Inflammatory macrophage treated with lipopolysaccharide for 1 hour (primary cell): ENCODE data around the gene TPD52L2.

Experiments used
- DNase-seq, 2 donors: peaks; one replicate each; pipeline ENCODE4 v3.0.0-alpha.2; 2020 to 2022

Gene TPD52L2

DNA sequence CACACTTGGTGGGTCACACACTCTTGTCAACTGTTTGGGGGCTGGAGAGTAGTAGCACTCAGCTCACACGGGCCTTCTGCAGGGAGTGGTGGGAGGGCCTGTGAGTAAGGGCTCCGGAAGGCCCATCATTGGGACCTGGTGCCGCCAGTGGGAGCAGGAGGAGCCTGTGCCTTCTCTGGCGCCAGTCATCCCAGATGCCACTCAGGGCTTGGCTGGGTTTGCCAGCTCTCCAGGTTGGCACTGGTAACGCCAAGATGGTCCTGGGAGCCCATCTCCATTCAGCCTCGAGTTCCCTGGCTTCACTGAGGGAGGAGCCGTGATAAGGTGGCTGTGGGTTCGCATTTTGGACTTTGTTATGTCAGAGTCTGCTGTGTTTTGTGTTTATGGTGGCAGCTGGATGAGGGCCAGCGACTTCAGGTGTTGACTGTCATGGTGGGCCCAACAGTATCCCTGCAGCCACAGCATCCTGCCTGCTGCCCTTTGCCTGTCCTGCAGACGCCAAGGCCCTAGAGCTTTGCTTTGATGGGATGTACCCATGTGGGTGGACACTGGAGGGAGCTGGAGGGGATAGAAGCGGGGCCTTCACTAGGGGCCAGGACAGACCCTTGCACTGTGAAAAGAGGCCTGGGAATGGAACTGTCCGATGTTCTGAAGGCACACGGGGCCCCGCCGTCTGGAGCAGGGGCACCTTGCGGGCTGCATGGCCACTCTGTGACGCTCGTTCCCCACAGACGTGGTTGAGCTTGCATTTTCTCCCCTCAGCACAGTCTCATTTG lies 16.6 kb downstream of the TPD52L2 start:
- no peak for DNase-seq

DNA sequence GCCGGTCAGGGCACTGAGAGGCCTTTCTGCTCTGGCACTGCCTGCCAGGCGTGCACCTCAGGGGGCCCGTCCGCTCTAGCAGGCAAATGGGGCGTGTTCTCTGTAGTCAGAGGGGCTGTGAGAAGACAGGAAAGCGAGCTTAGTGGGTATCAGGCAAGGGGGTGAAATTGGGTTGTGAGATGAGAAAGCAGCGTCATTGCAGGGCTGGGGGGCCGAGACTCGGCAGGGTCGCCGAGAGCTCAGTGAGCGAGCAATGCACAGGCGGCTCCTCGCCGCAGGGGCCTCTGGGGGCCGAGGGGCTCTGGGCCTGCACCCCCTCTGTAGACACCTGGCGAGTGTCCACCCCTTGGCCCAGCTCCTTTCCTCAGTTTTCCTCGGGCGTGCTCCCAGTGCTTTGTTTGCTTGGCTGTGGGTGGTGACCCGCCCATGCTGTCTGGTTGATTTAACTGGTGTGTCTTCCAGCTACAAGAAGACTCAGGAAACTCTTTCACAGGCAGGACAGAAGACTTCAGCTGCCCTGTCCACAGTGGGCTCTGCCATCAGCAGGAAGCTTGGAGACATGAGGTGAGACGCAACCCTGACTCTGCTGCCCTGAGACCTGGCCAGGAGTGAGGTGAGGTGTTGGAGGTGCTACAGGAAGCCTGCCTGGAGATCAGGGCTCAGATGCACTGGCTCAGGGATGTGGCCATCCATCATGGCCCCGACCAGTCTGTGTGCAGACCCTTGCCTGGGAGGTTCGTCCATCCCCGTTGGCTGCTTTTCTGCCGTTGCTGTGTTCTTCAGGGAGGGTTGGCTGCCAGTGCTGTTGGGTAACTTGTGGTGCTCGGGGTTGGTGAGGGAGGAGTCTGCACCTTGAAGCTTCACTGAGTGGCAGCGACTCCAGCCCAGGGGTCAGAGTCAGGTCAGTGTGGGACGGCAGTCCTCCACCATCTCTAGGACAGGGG lies 17.5 kb downstream of the TPD52L2 start:
- no peak for DNase-seq

DNA sequence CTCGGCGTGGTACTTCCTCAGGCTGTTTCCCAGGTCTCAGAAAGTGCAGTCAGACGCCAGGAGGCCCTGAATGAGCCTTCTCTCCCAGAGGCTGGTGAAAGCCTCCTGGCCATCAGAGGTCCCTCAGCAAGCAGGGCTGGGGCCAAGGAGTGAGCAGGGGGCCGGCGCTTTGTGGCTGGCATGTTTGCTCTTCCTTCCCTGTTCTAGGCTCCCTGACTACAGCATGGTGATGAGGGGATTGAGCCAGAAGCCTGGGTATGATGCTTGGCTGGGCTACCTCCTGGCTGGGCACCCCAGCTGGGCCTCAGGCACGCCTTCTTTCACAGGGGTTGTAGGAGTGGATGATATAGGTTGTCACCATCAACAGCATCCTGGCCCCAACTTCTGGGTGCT lies 18.1 kb downstream of the TPD52L2 start:
- no peak for DNase-seq

DNA sequence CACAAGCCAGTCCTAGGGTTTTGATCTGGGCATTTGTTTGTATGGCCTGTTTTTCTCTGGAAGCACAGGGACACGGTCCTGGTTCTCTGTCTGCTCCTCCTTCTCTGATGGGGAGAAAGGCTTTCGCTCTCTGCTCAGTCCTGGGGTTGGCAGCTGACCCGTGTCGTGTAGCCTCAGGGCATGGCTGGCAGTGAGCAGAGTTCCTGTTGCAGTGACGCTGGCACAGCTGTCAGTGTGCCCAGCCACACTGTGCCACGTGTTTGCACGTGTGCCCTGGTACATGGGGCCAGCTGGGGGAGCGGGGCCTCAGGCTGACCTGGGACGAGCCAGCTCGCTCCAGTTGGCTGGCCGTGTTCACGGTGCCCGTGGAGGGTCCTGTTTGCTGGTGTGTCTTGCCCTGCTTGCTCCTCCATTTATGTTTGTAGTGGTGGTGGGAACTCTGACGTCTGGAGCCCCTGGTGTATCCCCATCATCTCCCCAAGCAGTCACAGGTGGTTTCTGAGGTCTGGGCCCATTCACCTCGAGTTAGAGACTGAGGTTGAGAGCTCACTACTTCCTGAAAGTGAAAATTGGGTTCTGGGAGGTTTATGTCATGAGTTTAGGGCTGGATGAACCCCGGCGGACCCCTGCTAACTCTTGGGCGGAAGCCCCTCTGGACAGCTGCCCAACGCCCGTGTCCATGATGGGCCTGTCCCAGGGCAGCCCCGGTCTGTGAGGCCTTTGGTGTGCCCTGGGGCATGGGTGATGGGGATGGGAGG lies 19.6 kb downstream of the TPD52L2 start:
- DNase-seq: no peak

DNA sequence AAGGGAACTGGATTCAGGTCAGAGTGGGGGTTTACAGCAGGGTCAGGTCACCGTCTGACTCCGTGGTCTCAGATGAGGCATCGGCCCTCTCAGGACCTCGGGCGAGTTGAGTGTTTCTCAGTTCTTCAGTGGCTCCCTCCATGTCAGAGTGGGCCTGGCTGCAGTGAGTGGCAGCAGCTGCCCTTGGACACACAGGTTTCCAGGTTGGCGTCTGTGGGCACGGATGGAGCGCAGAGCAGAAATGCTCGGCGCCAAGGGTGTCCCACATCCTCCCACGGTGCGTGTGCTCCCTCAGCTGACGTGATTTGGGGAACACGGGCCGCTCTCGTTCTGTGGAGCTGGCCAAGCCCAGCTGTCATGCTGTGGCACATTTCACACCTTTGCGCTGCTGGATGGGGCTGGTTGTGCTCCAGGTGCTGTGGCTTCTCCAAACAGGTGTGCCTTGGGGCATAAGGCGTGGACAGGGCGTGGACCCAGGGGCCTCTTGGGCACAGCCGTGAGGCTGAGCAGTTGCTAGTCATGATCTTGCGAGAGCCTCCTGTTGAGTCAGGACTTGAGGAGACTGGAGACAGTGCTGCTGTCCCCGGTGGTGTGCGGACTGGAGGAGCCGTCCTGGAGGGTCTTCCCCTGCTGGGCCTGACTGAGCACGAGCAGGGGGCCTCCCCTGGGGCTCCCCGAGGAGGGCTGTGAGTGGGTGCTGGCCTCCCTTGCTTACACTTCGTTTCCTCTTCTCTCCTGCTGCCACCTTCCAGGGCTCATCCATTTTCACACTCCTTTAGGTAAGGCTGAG lies 20.4 kb downstream of the TPD52L2 start:
- DNase-seq: no peak

DNA sequence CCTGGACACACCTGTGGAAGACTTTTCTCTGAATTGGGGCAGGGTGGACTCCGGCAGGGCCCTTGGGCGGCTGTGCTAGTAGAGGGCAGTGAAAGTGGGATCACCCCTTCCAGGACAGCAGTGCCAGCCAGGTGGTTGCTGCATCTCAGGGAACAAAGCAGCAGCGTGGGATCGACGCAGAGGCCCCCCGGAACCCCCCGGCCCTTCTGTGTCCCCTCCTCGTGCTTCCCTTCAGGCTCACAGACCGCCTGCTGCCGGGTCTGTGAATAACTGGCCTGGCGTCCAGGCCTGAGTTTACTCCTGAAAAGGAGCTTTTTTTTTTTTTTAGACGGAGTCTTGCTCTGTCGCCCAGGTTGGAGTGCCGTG lies 21.0 kb downstream of the TPD52L2 start:
- no peak for DNase-seq

DNA sequence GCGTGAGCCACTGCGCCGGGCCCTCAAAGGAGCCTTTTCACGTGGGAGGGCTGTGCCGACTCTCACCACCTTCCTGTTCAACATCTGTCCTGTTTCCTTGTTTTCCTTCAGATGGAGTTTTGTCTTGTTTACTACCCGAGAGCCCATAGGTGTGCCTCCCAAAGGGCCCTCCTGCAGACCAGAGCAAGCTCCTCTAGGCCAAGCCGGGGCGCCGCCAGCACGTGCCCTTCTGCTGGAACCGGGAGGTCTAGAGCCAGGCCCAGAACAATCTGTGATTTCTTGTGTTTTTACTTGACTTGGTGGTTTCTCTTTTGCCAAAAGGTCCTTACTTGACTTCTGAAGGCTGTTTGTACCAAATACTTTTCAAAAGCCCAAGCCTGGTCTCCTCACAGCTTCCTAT lies 21.9 kb downstream of the TPD52L2 start:
- DNase-seq: no peak

DNA sequence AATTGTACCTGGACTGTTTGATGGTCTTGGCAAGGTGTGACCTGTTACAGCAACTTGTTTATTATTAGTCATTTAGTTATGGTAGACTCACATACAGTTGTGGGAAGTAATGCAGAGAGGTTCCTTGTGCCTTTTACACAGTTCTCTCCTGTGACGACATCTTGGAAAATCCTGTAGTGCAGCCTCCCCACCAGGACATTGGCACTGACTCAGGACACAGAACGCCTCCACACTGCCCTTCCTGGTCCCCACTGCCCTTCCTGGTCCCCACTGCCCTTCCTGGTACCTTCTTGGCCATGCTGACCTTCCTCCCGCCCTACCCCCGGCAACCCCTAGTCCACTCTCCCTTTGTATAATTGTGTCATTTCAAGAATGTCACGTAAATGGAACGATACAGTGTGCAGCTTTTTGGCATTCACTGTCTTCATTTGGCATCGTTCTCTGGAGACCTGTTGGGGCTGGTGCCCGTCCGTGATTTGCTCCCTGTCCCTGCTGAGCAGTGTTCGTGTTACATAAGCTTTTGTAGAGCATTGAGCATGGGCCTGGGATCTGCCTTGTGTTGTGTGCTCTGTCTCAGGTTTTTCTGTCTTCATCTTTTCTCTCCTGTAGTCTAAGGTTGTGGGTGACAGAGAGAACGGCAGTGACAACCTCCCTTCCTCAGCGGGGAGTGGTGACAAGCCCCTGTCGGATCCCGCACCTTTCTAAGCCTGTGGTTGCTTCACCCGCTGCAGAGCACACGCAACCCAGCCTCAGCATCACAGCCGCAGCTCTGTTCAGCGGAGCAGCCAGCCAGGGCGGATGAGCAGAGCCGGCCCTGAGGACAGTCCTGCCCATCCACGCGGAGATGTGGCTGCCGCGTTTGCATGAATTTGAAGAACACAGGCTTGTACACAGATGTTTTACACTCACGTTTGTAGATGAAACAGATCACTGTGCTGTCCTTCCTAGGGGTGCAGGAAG lies 24.5 kb downstream of the TPD52L2 start:
- peak; percentile 92 to 94 for DNase-seq

DNA sequence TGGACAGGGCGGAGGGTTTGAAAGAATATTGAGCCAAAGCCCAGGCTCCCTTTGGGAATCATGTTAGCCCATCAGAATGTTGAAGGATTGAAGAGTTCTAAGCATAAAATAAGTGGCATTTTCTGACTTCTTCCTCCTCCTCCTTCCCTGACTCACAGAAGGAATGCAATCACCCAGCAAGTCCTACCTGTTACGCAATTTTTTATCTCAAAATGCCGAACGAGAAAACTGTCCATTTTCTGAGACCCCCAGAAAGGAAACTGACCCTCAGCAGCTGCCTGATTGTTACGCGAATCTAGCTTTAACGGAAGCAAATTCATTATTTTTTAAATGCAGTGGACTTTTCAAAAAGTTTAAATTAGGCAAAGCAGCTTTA lies 25.1 kb downstream of the TPD52L2 start:
- peak in 1 of 2 donors; percentile 35 for DNase-seq

DNA sequence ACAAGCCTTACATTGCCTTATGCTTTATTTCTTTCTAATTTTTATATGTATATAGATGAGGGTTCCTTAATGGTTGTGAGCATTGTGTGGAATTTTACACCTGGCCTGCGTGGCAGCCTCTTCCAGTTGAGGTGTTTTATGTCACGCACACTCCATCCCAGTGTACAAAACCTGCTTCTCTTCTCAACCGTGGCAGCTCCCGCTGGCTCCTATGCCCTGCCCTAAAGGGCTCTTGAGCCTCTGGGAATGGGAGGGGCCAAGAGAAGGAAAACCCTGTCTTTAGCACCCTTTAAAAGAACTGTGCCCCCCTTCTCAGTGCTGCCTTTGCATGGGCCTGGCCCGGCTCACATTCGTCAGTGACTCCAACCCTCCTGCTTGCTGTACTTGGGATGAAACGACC lies 25.5 kb downstream of the TPD52L2 start:
- DNase-seq: no peak

DNA sequence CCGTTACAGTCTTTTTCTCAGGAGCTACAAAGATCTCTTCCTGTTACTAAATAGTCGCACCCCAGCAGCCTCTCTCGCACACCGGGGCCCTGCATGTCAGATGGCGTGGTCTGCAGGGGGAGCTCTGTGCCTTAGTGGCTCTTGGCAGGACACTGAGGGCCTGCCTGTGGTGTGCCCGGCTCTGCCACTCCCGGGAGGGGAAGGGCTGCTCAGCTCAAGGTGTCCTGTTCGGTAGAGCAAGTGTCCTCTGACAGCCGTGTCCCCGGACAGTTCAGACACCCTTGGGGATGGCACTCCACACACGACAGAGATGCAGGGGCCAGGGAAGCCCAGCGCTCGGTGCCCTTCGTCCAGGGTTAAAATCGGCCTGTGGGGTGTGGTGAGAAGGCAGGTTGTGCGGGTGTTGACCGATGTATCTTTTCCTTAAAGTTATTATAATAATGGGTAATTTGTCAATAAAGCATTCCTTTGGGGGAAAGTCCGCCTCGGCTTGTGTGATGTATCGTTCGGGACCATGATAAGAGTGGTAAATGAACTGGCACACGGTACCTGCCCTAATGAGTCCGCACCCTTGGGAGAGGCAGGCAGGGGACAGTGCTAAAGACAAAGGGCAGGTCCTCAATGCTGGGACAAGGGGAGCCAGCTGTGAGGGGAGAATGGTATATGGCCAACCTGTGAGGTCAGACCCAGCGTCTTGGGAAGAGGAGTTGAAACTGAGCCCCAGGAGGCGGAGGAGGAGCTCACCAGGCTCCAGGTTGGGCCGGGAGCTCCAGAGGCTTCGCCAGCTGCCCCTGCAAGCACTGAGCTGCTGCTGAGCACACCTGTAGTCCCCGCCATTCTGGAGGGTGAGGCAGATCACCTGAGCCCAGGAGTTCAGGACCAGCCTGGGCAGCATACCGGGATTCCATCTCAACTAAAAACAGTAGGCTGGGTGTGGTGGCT lies 26.3 kb downstream of the TPD52L2 start:
- DNase-seq: no peak

DNA sequence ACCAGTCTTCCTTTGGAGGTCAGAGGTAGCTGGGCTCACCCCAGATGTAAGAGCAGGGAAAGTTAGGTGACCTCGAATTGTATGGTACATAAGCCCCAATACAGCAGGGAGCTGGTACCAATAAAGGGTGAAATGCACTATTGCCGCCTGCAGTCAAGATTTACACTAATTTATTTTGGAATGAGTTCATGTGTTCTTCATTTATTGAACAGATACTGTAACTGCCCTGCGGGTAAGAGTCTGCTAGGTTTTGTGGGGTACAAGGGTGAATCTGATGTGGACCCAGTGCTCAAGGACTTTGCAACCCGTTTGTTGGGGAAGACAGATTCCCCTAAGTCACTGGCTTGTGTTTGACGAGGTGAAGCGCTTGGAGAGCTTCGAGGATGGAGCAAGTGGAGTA lies 27.3 kb downstream of the TPD52L2 start:
- DNase-seq: no peak

DNA sequence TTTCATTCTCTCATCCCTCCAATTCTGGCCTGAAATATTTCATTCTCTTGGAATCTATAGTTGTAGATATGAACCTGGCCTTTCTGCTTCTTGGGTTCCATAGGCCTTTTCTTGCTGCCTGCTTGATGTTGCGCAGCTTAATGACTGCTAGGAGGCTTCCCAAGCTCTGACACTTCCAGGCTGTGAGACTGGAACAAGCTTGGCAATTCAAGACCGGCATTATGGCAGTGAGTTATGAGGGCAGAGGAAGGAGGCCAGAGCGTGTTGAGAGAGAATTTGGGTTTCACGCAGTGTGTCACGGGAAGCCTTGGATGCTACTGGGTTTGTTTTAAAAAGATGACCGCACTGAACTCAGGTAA lies 28.9 kb downstream of the TPD52L2 start:
- DNase-seq: no peak

DNA sequence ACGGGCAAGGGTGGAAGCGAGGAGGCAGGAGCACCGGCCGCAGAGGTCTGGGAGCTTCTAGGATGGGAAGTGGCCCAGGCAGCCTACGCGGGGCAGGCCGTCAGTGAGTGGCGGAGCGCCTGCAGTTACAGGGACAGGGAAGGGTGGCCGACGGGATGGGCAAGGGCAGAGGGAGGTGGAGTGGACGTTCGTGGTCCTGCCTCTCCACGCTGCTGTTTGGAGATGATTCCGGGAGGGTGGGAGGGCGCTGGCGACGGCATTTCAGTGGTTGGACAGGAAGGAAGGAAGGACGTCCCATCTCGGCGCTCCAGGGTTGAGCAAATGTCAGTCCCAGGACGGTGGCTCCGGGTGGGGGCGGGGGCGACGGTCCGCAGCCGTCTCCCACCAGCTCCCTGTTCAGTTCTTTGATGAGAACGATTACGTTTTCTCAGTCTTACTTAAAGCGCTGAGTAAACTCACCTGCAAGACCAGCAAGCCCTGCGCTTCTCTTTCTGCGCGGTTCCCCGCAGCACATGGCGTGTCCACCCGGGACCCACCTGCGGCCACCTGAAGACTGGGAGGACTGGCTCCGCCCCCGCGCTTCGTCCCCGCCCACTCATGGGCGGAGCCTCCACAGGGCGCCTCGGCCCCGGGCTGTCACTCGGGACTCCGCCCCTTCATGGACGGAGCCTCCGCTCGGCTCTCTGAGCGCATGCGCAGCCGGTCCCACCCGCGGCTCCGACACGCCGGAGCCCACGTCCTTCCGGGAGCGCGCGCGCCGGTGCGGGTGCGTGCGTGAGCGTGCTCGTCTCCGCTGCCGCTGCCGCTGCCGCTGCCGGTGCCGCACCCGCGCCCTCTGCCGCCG lies 29.5 kb downstream of the TPD52L2 start, which contains the start of gene DNAJC5:
Gene DNAJC5, plus strand, starts transcription at position 769 of the 844 bp plus-strand sequence. CDS start 33,220 bp downstream, outside the sequence.
- DNase-seq: peak; percentile 94 to 96

DNA sequence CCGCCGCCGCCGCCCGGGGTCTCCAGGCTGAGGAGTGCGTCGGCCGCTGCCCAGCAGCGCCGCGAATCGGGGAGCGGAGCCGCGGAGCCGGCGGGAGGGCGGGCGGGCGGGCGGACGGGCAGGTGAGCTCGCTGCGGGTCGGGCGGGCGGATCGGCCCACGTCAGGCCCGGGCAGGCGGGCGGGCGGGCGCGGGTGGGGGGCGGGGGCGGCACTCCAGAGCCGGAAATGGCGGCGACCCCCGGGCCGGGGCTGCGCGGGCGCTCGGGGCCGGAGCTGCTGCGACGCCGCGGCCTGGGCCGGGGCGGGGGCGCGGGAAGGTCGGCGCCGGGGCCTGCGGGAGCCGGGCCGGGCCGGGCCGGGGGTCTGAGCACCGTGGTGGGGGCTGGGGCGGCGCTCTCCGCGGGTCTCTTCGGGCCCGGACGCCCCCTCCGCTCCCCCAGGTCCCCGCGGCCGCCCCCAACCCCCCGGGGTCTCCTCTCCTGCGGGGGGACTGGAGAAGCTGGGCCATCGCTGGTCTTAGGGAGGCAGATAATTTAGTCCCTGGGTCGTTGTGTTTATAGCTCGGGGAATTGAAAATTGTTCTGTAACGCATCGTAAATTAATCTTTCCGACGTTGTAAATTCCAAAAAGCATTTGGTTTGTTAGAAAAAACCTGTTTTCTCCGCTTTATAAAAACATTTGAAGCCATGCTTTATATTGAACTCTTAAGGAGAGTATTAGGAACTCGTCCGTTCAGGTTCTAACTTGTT lies 30.3 kb downstream of the TPD52L2 start:
- no peak for DNase-seq

DNA sequence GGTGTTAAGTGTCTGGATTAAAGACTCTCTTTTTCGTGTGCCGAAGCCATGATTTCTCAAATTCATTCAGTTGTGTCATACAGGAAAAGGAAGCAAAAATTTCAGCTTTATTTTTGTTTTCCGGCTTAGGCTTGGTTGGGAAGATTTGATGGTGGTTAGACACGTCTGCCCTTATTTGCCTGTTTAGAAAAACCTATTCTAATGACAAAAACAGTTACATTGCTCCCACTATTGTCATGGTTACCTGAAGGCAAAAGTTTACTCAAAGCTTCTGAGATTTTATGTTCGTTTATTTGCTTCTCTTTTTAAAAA lies 30.8 kb downstream of the TPD52L2 start:
- DNase-seq: peak in 1 of 2 donors; percentile 65

DNA sequence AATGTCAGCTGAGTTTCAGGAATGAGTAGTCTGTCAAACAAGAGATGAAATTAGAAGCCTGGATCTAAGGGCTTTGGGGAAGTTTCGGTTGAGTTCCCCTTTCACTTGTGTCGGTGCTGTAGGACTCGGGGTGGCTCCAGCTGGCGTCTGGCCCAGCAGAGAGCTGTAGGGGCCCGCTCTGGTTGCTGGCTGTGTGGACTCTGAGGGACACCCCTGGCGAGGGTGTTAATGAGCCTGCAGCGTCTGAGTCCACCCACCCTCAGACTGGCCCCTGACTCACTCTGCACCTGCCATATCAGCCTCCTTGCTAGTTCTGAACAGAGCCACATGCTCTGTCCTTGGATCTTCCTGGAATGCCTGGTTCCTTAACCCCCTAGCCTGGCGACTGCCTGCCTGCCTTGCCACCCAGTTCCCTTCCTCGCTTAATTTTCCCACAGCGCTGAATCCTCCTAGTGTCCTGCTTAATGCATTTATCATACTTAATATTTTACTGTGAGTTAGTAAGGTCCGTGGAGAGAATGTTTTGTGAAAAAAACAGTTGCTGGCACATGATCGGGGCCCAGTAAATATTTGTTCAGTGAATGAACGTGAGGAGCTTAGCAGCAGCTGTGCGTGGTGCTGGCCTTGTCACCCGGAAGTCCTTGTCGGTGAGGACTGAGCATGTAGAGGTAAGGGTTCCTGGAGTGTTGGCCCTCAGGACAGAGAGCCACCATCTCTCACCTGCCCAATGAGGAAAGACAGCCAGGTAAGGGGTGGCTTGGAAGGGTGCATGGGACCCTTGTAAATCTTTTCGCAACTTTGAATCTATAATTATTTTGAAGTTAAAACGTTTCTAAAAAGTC lies 31.4 kb downstream of the TPD52L2 start:
- DNase-seq: peak; percentile 84 to 85
